Measurements from ENCODE around the gene WFDC11. TPM values are rescaled to one million over a fixed set of nuclear protein-coding genes. Genes with fewer than 3 reads are reported as not detected.
"Not testable (repeated sequence)": the region's sequence is repeated elsewhere in the genome, so short reads cannot be mapped to it uniquely, and the experiment has no call there.

Gene WFDC11
- polyA plus RNA-seq (2011; rRNA removed), result not detected in 2 replicates
- polyA minus RNA-seq (2011; rRNA and poly(A)+ RNA removed), result not detected in 2 replicates

DNA sequence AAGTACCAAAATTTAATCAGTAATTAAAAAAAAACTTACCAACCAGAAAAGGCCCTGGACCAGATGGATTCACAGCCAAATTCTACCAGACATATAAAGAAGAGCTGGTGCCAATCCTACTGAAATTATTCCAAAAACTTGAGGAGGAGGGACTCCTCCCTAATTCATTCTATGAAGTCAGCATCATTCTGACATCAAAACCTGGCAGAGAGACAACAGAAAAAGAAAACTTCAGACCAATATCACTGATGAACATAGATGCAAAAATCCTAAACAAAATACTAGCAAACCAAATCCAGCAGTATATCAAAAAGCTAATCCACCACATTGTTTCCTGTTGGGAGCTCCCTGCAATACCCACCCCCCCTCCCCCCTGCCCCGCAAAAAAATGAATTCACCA, at the start of gene WFDC11:
Gene WFDC11, minus strand, starts transcription at position 101 of the 400 bp plus-strand sequence. CDS start 19,639 bp downstream, outside the sequence.
- Histone ChIP-seq H3K27me3 (ENCODE audit: control insufficient read depth, insufficient read depth, low read length) (no peaks in the 10 kb centered on the region), H3K4me3 (ENCODE audit: low read depth, low read length) (no peak within 1 kb of the TSS), H3K36me3 (ENCODE audit: control insufficient read depth, insufficient read depth, low read length) (no peaks in the 10 kb centered on the region)
- ChIA-PET POLR2A (no interaction called here), CTCF (interaction anchor here (0.6 kb wide), 2 partner anchors 32 to 83 kb away, joined by 3 to 4 read pairs; no protein-coding TSS in a partner anchor)
- DNase-seq (ENCODE audit: low read depth), result no peak
- TF ChIP-seq, protein P1, sequence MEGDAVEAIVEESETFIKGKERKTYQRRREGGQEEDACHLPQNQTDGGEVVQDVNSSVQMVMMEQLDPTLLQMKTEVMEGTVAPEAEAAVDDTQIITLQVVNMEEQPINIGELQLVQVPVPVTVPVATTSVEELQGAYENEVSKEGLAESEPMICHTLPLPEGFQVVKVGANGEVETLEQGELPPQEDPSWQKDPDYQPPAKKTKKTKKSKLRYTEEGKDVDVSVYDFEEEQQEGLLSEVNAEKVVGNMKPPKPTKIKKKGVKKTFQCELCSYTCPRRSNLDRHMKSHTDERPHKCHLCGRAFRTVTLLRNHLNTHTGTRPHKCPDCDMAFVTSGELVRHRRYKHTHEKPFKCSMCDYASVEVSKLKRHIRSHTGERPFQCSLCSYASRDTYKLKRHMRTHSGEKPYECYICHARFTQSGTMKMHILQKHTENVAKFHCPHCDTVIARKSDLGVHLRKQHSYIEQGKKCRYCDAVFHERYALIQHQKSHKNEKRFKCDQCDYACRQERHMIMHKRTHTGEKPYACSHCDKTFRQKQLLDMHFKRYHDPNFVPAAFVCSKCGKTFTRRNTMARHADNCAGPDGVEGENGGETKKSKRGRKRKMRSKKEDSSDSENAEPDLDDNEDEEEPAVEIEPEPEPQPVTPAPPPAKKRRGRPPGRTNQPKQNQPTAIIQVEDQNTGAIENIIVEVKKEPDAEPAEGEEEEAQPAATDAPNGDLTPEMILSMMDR (IDR thresholded peaks at IDR 0.05; ENCODE audit: insufficient read depth, low read depth, low read length), result no peak

DNA sequence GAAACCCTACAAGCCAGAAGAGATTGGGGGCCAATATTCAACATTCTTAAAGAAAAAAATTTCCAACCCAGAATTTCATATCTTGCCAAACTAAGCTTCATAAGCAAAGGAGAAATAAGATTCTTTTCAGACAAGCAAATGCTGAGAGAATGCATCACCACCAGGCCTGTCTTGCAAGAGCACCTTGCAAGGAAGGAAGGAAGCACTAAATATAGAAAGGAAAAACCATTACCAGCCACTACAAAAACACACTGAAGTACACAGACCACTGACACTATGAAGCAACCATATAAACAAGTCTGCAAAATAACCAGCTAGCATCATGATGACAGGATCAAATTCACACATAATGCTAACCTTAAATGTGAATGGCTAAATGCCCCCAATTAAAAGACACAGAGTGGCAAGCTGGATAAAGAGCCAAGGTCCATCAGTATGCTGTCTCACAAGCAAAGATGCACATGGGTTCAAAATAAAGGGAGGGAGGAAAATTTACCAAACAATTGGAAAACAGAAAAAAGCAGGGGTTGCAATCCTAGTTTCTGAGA, 46.2 kb upstream of the WFDC11 start:
- DNase-seq (ENCODE audit: low read depth); H3K4me3 ChIP-seq (ENCODE audit: low read depth, low read length); H3K36me3 ChIP-seq (ENCODE audit: control insufficient read depth, insufficient read depth, low read length); H3K27me3 ChIP-seq (ENCODE audit: control insufficient read depth, insufficient read depth, low read length); POLR2A ChIA-PET: not testable (repeated sequence)
- CTCF ChIA-PET, result interaction anchor here (0.8 kb wide), 1 partner anchor 24 kb away, joined by 3 read pairs; no protein-coding TSS in a partner anchor

GRCh38 chr20:45704969-45705637, 35.1 kb upstream of the WFDC11 start, which contains the start of gene WFDC10B:
TSS of gene WFDC10B (minus strand) at chr20:45705019. CDS start at chr20:45685992, 19,027 bp downstream.
- CTCF ChIA-PET, result no interaction called here
- H3K36me3 ChIP-seq (ENCODE audit: control insufficient read depth, insufficient read depth, low read length), result no peaks in the 10 kb centered on the region
- DNase-seq (ENCODE audit: low read depth), result no peak
- no peak within 1 kb of the TSS for H3K4me3 ChIP-seq (ENCODE audit: low read depth, low read length)
- POLR2A ChIA-PET, result no interaction called here
- TF ChIP-seq, protein P1 (IDR thresholded peaks at IDR 0.05; ENCODE audit: insufficient read depth, low read depth, low read length), result no peak
- no peaks in the 10 kb centered on the region for H3K27me3 ChIP-seq (ENCODE audit: control insufficient read depth, insufficient read depth, low read length)

DNA sequence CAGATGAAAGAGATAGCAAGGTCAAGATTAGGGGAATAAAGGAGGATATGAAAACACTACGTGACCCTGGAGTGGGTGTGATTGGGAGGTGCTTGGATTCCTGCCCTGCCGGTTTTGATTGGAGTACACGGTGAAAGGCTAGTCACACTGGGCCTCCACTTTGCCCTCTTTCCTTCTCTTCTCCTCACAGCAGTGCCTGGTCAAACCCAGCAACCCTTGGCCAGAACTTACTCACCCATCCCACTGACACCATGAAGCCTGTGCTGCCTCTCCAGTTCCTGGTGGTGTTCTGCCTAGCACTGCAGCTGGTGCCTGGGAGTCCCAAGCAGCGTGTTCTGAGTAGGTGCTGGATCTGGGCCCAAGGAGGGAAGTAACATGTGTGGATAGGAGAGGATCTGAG, 31.8 kb upstream of the WFDC11 start, which contains the start of gene WFDC13:
Gene WFDC13, plus strand, starts transcription at position 166 of the 400 bp plus-strand sequence. Its CDS starts 86 bp downstream, at position 252.
- ChIA-PET CTCF (no interaction called here), POLR2A (no interaction called here)
- DNase-seq (ENCODE audit: low read depth), result no peak
- TF ChIP-seq, protein P1 (IDR thresholded peaks at IDR 0.05; ENCODE audit: insufficient read depth, low read depth, low read length), result no peak
- Histone ChIP-seq H3K27me3 (ENCODE audit: control insufficient read depth, insufficient read depth, low read length) (no peaks in the 10 kb centered on the region), H3K4me3 (ENCODE audit: low read depth, low read length) (no peak within 1 kb of the TSS), H3K36me3 (ENCODE audit: control insufficient read depth, insufficient read depth, low read length) (no peaks in the 10 kb centered on the region)

- ChIA-PET POLR2A (no interaction called here), CTCF (no interaction called here)
- Histone ChIP-seq H3K36me3 (ENCODE audit: control insufficient read depth, insufficient read depth, low read length) (no peaks in the 10 kb centered on the region), H3K27me3 (ENCODE audit: control insufficient read depth, insufficient read depth, low read length) (no peaks in the 10 kb centered on the region), H3K4me3 (ENCODE audit: low read depth, low read length) (no peak overlapping the region)
- TF ChIP-seq, protein P1 (IDR thresholded peaks at IDR 0.05; ENCODE audit: insufficient read depth, low read depth, low read length), result no peak
- DNase-seq (ENCODE audit: low read depth), result no peak
Observed at GRCh38 chr20:45701104-45701503, 31.1 kb upstream of the WFDC11 start.
